GM12878 (cell line): Measurements from ENCODE around the gene SCIN. TPM values are rescaled to one million over a fixed set of nuclear protein-coding genes. Genes with fewer than 3 reads are reported as not detected.

Experiments
- ATAC-seq: fragments of 200-7000 bp; cut with Tn5 transposase; 3 replicates; pipeline ENCODE4 v1.9.1; 2020; ENCODE audit warnings: mild to moderate bottlenecking, moderate library complexity
- BruUV-seq: library from RNA; stranded (reverse); fragments of 400-500 nt; replicated peaks from 2 replicates; lab custom pipeline; 2021; lab: Mats Ljungman, UMichigan
- CTCF ChIA-PET: fragments of 300-600 bp; sonication (Branson Sonifier 250); formaldehyde crosslinking; extraction: SDS; loops from one replicate; lab custom pipeline; 2021; ENCODE audit warnings: inconsistent platforms; lab: Yijun Ruan, JAX
- POLR2A ChIA-PET: fragments of 350-600 bp; formaldehyde crosslinking; extraction: SDS; loops from one replicate; lab custom pipeline; 2021; ENCODE audit warnings: inconsistent platforms; lab: Charles Lee
- RAD21 ChIA-PET: fragments of 300-600 bp; sonication (Branson Sonifier 250); formaldehyde crosslinking; loops from one replicate; lab custom pipeline; 2023; ENCODE audit warnings: antibody characterized with exemption; ENCODE audit not compliant: unreplicated experiment; lab: Charles Lee
- SMC1A ChIA-PET: fragments of 300-600 bp; sonication (Branson Sonifier 250); formaldehyde crosslinking; loops from one replicate; lab custom pipeline; 2023; ENCODE audit not compliant: unreplicated experiment, uncharacterized antibody; lab: Charles Lee
- DNase-seq: peaks from one replicate; pipeline ENCODE4 v3.0.0-alpha.2; 2011; ENCODE audit warnings: low read depth, low spot score
- FAIRE-seq: peaks from 3 replicates; lab custom pipeline; 2011; peaks lifted over from hg19 to GRCh38; lab: Jason Lieb, UNC
- H2AFZ ChIP-seq: 2 replicates; pipeline ENCODE4 v1.6.0; 2011; ENCODE audit warnings: low read depth, low read length, control low read depth; ENCODE audit not compliant: control insufficient read depth
- H3K27ac ChIP-seq: 2 replicates; pipeline ENCODE4 v1.5.1; 2011; ENCODE audit warnings: control low read depth; ENCODE audit not compliant: control insufficient read depth, insufficient read depth
- H3K27me3 ChIP-seq, 2 experiments: replicated peaks in 1 of 2; 2 replicates each; pipeline versions ENCODE4 v1.6.0 to v1.6.1; 2011; ENCODE audit warnings: low read length in 1 of 2; ENCODE audit not compliant: control insufficient read depth in 2 of 2, insufficient read depth in 2 of 2
- H3K36me3 ChIP-seq, 2 experiments: 2 replicates each; pipeline ENCODE4 v1.5.1; 2011; ENCODE audit warnings: low read length in 1 of 2; ENCODE audit not compliant: control insufficient read depth in 2 of 2, insufficient read depth in 2 of 2
- H3K4me1 ChIP-seq: 2 replicates; pipeline ENCODE4 v1.6.1; 2011; ENCODE audit warnings: mild to moderate bottlenecking, low read length, moderate library complexity, mixed read lengths; ENCODE audit not compliant: control insufficient read depth, insufficient read depth
- H3K4me2 ChIP-seq: 2 replicates; pipeline ENCODE4 v1.6.0; 2011; ENCODE audit warnings: control low read depth; ENCODE audit not compliant: control insufficient read depth, insufficient read depth
- H3K4me3 ChIP-seq: fragments of 200-600 bp; sonication (generic); 2 replicates; pipeline ENCODE4 v1.5.1; 2016
- H3K79me2 ChIP-seq: 2 replicates; pipeline ENCODE4 v1.6.0; 2011; ENCODE audit warnings: low read length; ENCODE audit not compliant: control insufficient read depth, insufficient read depth
- H3K9ac ChIP-seq: 2 replicates; pipeline ENCODE4 v1.8.0; 2011; ENCODE audit warnings: low read length, control low read depth, mixed read lengths; ENCODE audit not compliant: control insufficient read depth, insufficient read depth
- H3K9me3 ChIP-seq: replicated peaks from 3 replicates; pipeline ENCODE4 v1.5.1; 2011; ENCODE audit warnings: mild to moderate bottlenecking, low read length; ENCODE audit not compliant: control insufficient read depth, insufficient read depth
- H4K20me1 ChIP-seq: 2 replicates; pipeline ENCODE4 v1.6.0; 2011; ENCODE audit not compliant: control insufficient read depth, insufficient read depth
- BRCA1 ChIP-seq: IDR thresholded peaks from 2 replicates; pipeline ENCODE4 v1.6.1; 2011; ENCODE audit warnings: low read depth, low read length, improper control_type of control experiment
- CBFB ChIP-seq: IDR thresholded peaks from 2 replicates; pipeline ENCODE4 v1.6.1; 2016; ENCODE audit warnings: antibody characterized with exemption, low read depth
- HDAC2 ChIP-seq: fragments of 200-600 bp; sonication (generic); IDR thresholded peaks from 2 replicates; pipeline ENCODE4 v1.6.1; 2017
- HDAC6 ChIP-seq: fragments of 200-600 bp; sonication (generic); IDR thresholded peaks from one replicate; pipeline ENCODE4 v1.8.0; 2017; ENCODE audit warnings: antibody characterized with exemption; ENCODE audit not compliant: unreplicated experiment
- IKZF2 ChIP-seq, 2 experiments: fragments of 450-650 bp; IDR thresholded peaks; 2 replicates each; pipeline ENCODE4 v1.6.1; 2017; ENCODE audit warnings: mild to moderate bottlenecking in 2 of 2, moderate library complexity in 2 of 2
- KAT2A ChIP-seq: conservative IDR thresholded peaks from 2 replicates; pipeline ENCODE4 v1.6.1; 2011; ENCODE audit warnings: low read depth, low read length; ENCODE audit not compliant: control insufficient read depth
- MYC ChIP-seq: IDR thresholded peaks from 2 replicates; pipeline ENCODE4 v1.6.1; 2011; ENCODE audit warnings: mild to moderate bottlenecking, low read length, moderate library complexity, inconsistent platforms; ENCODE audit not compliant: insufficient read depth, insufficient replicate concordance, insufficient read length, severe bottlenecking
- POU2F2 ChIP-seq: IDR thresholded peaks from 3 replicates; pipeline ENCODE4 v1.6.1; 2011; ENCODE audit warnings: low read depth, mild to moderate bottlenecking, low read length, borderline replicate concordance
- RAD21 ChIP-seq: IDR thresholded peaks from 2 replicates; pipeline ENCODE4 v1.6.1; 2011; ENCODE audit warnings: mild to moderate bottlenecking, low read depth, low read length, moderate library complexity; ENCODE audit not compliant: insufficient read depth
- SMC3 ChIP-seq: IDR thresholded peaks from 2 replicates; pipeline ENCODE4 v1.6.1; 2011; ENCODE audit warnings: low read length, improper control_type of control experiment, borderline replicate concordance
- STAT1 ChIP-seq: fragments of 450-650 bp; conservative IDR thresholded peaks from 2 replicates; pipeline ENCODE4 v1.6.1; 2014; ENCODE audit warnings: antibody characterized with exemption, mild to moderate bottlenecking
- WGBS: methylation state at CpG from one replicate; pipeline ENCODE4 v1.1.6; 2016; ENCODE audit warnings: low lambda C conversion rate; ENCODE audit not compliant: insufficient replicate concordance, insufficient coverage; ENCODE audit errors: missing lambda C conversion rate; 5-methylcytosine and 5-hydroxymethylcytosine counted together
- in situ Hi-C: fragments of 300-500 bp; cut with MboI; formaldehyde crosslinking; loops from 9 replicates; pipeline ENCODE4 v1.14.3; 2018; ENCODE audit warnings: mixed read lengths
- intact Hi-C: fragments of 100-400 bp; cut with micrococcal nuclease; formaldehyde crosslinking; loops from one replicate; pipeline ENCODE4 v1.14.2; 2022; ENCODE audit not compliant: unreplicated experiment
- polyA plus RNA-seq, 11 experiments: library from polyadenylated mRNA; depleted of rRNA in 4 of 11; unstranded in 6 of 11; stranded (reverse) in 5 of 11; fragments of >200 nt; fragmentation: Nextera tagmentation in 4 of 11; fragmentation: Illumina TruSeq in 1 of 11; extraction: Ambion mirVana in 4 of 11; extraction: Trizol in 1 of 11; gene quantifications; 1 replicate in 1 of 11; 2 replicates in 10 of 11; pipeline versions ENCODE4 v1.2.1 to v1.2.3, GENCODE V29; 2011 to 2016; ENCODE audit warnings: inconsistent platforms in 2 of 11, missing spikeins in 2 of 11, low read depth in 1 of 11
- total RNA-seq, 4 experiments: library from RNA; depleted of rRNA in 3 of 4; stranded (reverse); fragments of >200 nt in 3 of 4; fragmentation: Illumina TruSeq in 1 of 4; extraction: Trizol in 1 of 4; gene quantifications; 2 replicates each; pipeline versions ENCODE4 v1.2.1 to v1.2.3, GENCODE V29; 2013 to 2021

SCIN gene
- total and polyA plus RNA-seq, 10 of the 15 experiments (the other 5 are each of a cell fraction or from before 2014, with no cell fraction given) = 0.23 to 2.1 (median 1.0) TPM

GRCh38 chr7:12638851-12639456 is 68.4 kb downstream of the SCIN start (continued):
- TF ChIP-seq MYC (no peak), BRCA1 (no peak), CBFB (peak; percentile 44; the same call in 1 of the 2 replicates), RAD21 (peak; percentile 54; the same call in 1 of the 2 replicates), SMC3 (peak; percentile 33; the same call in 1 of the 2 replicates)

- DNase-seq (no peak), FAIRE-seq (no peak), ATAC-seq (no peak)
- Histone ChIP-seq H3K9ac (no peak overlapping the region), H3K27ac (no peak overlapping the region), H3K27me3 (no peaks in the 10 kb centered on the region), H3K79me2 (no peaks in the 10 kb centered on the region), H3K36me3 (no peaks in the 10 kb centered on the region), H3K4me3 (no peak overlapping the region), H3K4me2 (no peak overlapping the region), H2AFZ (no peak overlapping the region), H3K9me3 (no peaks in the 10 kb centered on the region), H3K4me1 (no peaks in the 10 kb centered on the region)
- POLR2A ChIA-PET = no interaction called here
- SMC1A ChIA-PET = no interaction called here
- in situ Hi-C loops = loop anchor here (10.0 kb wide), 1 partner anchor 624 kb away; no protein-coding TSS in a partner anchor
- WGBS = 63% methylated on average over 7 of the region's 7 CpGs
- intact Hi-C loops = loop anchor here (10.0 kb wide), 1 partner anchor 534 kb away; no protein-coding TSS in a partner anchor
- RAD21 ChIA-PET = no interaction called here
- BruUV-seq = no TSS peak
- CTCF ChIA-PET = interaction anchor here (0.9 kb wide), 1 partner anchor 116 kb away, joined by 3 read pairs; no protein-coding TSS in a partner anchor
- TF ChIP-seq POU2F2 (no peak), STAT1 (no peak), HDAC2 (no peak), KAT2A (no peak), HDAC6 (no peak), IKZF2 (IDR thresholded peaks at IDR 0.05) (no peak)
- TF ChIP-seq, all 136 proteins: peak for 0
- no peaks in the 10 kb centered on the region for H4K20me1 ChIP-seq
These were observed 70.0 kb downstream of the SCIN start for GRCh38 chr7:12640299-12641096.
